HCT116 (cell line): ENCODE data around the gene GTF3C5.

ENCODE experiments used
- CTCF ChIP-seq, 3 experiments: fragments of 200-600 bp in 1 of 3; sonication (generic) in 1 of 3; IDR thresholded peaks in 2 of 3; conservative IDR thresholded peaks in 1 of 3; 2 replicates each; pipeline ENCODE4 v1.5.1; 2012 to 2017; ENCODE audit warnings: low read depth in 2 of 3, low read length in 2 of 3, antibody characterized with exemption in 1 of 3, borderline replicate concordance in 1 of 3, control low read depth in 1 of 3, mild to moderate bottlenecking in 1 of 3, mixed read lengths in 1 of 3, mixed run types in 1 of 3, moderate library complexity in 1 of 3; ENCODE audit not compliant: insufficient read depth in 1 of 3
- EGR1 ChIP-seq: IDR thresholded peaks from 2 replicates; pipeline ENCODE4 v1.6.1; 2012; ENCODE audit warnings: low read depth
- EZH2 ChIP-seq: fragments of 200-600 bp; sonication (generic); IDR thresholded peaks from 2 replicates; pipeline ENCODE4 v1.6.1; 2017; ENCODE audit warnings: antibody characterized with exemption, mixed run types
- JUND ChIP-seq: IDR thresholded peaks from 2 replicates; pipeline ENCODE4 v1.6.1; 2012
- MAX ChIP-seq: IDR thresholded peaks from 2 replicates; pipeline ENCODE4 v1.6.1; 2012
- POLR2A ChIP-seq: IDR thresholded peaks from 2 replicates; pipeline ENCODE4 v1.7.0; 2011; ENCODE audit warnings: borderline replicate concordance; ENCODE audit not compliant: insufficient read depth, insufficient read length; ENCODE audit errors: extremely low read depth
- POLR2AphosphoS5 ChIP-seq: IDR thresholded peaks from 2 replicates; pipeline ENCODE4 v1.6.1; 2011; ENCODE audit warnings: mild to moderate bottlenecking, low read depth, low read length, moderate library complexity
- RAD21 ChIP-seq: IDR thresholded peaks from 2 replicates; pipeline ENCODE4 v1.6.1; 2012; ENCODE audit warnings: low read depth, mild to moderate bottlenecking
- ZFX ChIP-seq: fragments of 450-650 bp; IDR thresholded peaks from 2 replicates; pipeline ENCODE4 v1.6.1; 2017

- TF ChIP-seq CTCF (IDR thresholded peaks at IDR 0.05 in 2 of 3, conservative IDR thresholded peaks at IDR 0.05 in 1 of 3; ENCODE audit: borderline replicate concordance in 1 of 3, insufficient read depth in 1 of 3, low read depth in 2 of 3, low read length in 2 of 3) = no peak
- TF ChIP-seq POLR2A = no peak
- TF ChIP-seq EZH2 = no peak
- no peak for TF ChIP-seq ZFX
- no peak for TF ChIP-seq POLR2AphosphoS5
- TF ChIP-seq EGR1 = no peak
- TF ChIP-seq RAD21 = no peak
- TF ChIP-seq JUND = no peak
- TF ChIP-seq MAX = no peak
These were observed 68.1 kb downstream of the GTF3C5 start for GRCh38 chr9:133098871-133099270.
